ENCODE data around the gene PACSIN3.

DNA sequence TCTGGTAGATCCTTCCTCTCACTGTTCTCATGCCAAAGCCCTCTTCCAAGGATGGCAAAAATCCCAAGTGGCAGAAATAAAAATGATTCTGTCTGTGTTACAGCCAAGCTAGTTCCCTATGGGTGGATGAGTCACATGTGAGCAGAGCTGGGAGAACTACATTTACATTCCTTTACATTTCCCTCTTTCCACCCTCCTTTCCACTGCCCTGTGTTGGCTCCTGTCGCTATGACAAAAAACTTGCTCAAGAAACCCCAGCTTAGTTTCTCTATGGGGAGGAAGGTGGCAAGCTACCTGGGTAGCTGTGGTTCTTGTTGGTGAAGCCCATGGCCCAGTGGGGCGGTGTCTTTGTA, 18.4 kb upstream of the PACSIN3 start:
- TF ChIP-seq POLR2A (IDR thresholded peaks at IDR 0.05), result no peak
- TF ChIP-seq, protein P1, sequence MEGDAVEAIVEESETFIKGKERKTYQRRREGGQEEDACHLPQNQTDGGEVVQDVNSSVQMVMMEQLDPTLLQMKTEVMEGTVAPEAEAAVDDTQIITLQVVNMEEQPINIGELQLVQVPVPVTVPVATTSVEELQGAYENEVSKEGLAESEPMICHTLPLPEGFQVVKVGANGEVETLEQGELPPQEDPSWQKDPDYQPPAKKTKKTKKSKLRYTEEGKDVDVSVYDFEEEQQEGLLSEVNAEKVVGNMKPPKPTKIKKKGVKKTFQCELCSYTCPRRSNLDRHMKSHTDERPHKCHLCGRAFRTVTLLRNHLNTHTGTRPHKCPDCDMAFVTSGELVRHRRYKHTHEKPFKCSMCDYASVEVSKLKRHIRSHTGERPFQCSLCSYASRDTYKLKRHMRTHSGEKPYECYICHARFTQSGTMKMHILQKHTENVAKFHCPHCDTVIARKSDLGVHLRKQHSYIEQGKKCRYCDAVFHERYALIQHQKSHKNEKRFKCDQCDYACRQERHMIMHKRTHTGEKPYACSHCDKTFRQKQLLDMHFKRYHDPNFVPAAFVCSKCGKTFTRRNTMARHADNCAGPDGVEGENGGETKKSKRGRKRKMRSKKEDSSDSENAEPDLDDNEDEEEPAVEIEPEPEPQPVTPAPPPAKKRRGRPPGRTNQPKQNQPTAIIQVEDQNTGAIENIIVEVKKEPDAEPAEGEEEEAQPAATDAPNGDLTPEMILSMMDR (IDR thresholded peaks at IDR 0.05), result no peak

All from uterus (tissue), 2 donors.